Immature natural killer cell (primary cell): ENCODE results near the gene MTG2. TPM values are rescaled to one million over a fixed set of nuclear protein-coding genes. Genes with fewer than 3 reads are reported as not detected.

ENCODE experiments used
- DNase-seq, 3 donors: peaks; one replicate each; pipeline ENCODE4 v3.0.0; 2022; ENCODE audit warnings: mixed read lengths in 1 of 3
- H3K27ac Mint-ChIP-seq, 6 donors: one replicate each; pipeline ENCODE4 v1.8.0; 2020; ENCODE audit warnings: mixed read lengths in 6 of 6, mild to moderate bottlenecking in 5 of 6, inconsistent platforms in 4 of 6, moderate library complexity in 3 of 6
- H3K27me3 Mint-ChIP-seq, 3 donors: one replicate each; pipeline ENCODE4 v1.8.0; 2020 to 2021; ENCODE audit warnings: low read depth in 3 of 3, mild to moderate bottlenecking in 3 of 3, mixed read lengths in 3 of 3, moderate library complexity in 3 of 3, inconsistent platforms in 1 of 3
- H3K36me3 Mint-ChIP-seq, 3 donors: one replicate each; pipeline ENCODE4 v1.8.0; 2020; ENCODE audit warnings: mixed read lengths in 3 of 3, inconsistent platforms in 2 of 3, mild to moderate bottlenecking in 2 of 3
- H3K4me1 Mint-ChIP-seq, 2 donors: one replicate each; pipeline ENCODE4 v1.8.0; 2020; ENCODE audit warnings: inconsistent platforms in 2 of 2, mild to moderate bottlenecking in 2 of 2, mixed read lengths in 2 of 2, moderate library complexity in 1 of 2
- H3K4me3 Mint-ChIP-seq, 5 donors: one replicate each; pipeline ENCODE4 v1.8.0; 2020; ENCODE audit warnings: mild to moderate bottlenecking in 5 of 5, mixed read lengths in 5 of 5, inconsistent platforms in 3 of 5, moderate library complexity in 3 of 5
- H3K9me3 Mint-ChIP-seq, 6 donors: one replicate each; pipeline ENCODE4 v1.8.0; 2020; ENCODE audit warnings: mild to moderate bottlenecking in 6 of 6, mixed read lengths in 6 of 6, inconsistent platforms in 4 of 6, moderate library complexity in 3 of 6
- polyA plus RNA-seq, 3 donors: library from polyadenylated mRNA; unstranded; fragments of 300-500 nt; fragmentation: Illumina TruSeq; gene quantifications; one replicate each; pipeline ENCODE4 v1.2.3, GENCODE V29; 2021

The MTG2 gene
- polyA plus RNA-seq, 3 donors from 2014 or later: 14.5 to 19.6 (median 15.3) TPM

GRCh38 chr20:62190639-62191411 lies 8.0 kb downstream of the MTG2 start:
- peaks cover 4 to 26% of the 10 kb centered on the region in 2 donors for H3K4me1 Mint-ChIP-seq
- peaks cover 0 to 6% (median 2%) of the 10 kb centered on the region in 3 donors for H3K27me3 Mint-ChIP-seq
- H3K9me3 Mint-ChIP-seq: no peaks in the 10 kb centered on the region
- H3K36me3 Mint-ChIP-seq: peaks cover 4 to 14% (median 4%) of the 10 kb centered on the region in 3 donors
- DNase-seq: no peak
- H3K4me3 Mint-ChIP-seq: no peak overlapping the region
- H3K27ac Mint-ChIP-seq: no peak overlapping the region

- DNase-seq: no peak
- H3K9me3 Mint-ChIP-seq: no peaks in the 10 kb centered on the region
- peaks cover 1 to 16% of the 10 kb centered on the region in 2 donors for H3K4me1 Mint-ChIP-seq
- peaks cover 4 to 14% (median 4%) of the 10 kb centered on the region in 3 donors for H3K36me3 Mint-ChIP-seq
- H3K27me3 Mint-ChIP-seq: peaks cover 0 to 6% (median 0%) of the 10 kb centered on the region in 3 donors
- H3K27ac Mint-ChIP-seq: no peak overlapping the region
- H3K4me3 Mint-ChIP-seq: no peak overlapping the region
Observed at GRCh38 chr20:62191781-62192559, 9.1 kb downstream of the MTG2 start.

- no peaks in the 10 kb centered on the region for H3K9me3 Mint-ChIP-seq
- H3K27ac Mint-ChIP-seq: no peak overlapping the region
- no peak overlapping the region for H3K4me3 Mint-ChIP-seq
- H3K36me3 Mint-ChIP-seq: peaks cover 4 to 14% (median 4%) of the 10 kb centered on the region in 3 donors
- peaks cover 0 to 3% (median 0%) of the 10 kb centered on the region in 3 donors for H3K27me3 Mint-ChIP-seq
- H3K4me1 Mint-ChIP-seq: peaks cover 0 to 10% of the 10 kb centered on the region in 2 donors
- no peak for DNase-seq
Observed at GRCh38 chr20:62192635-62193034, 9.8 kb downstream of the MTG2 start.

- H3K27me3 Mint-ChIP-seq: peaks cover 0 to 2% (median 0%) of the 10 kb centered on the region in 3 donors
- no peak overlapping the region for H3K27ac Mint-ChIP-seq
- peaks cover 4 to 14% (median 4%) of the 10 kb centered on the region in 3 donors for H3K36me3 Mint-ChIP-seq
- H3K4me3 Mint-ChIP-seq: no peak overlapping the region
- DNase-seq: no peak
- H3K9me3 Mint-ChIP-seq: no peaks in the 10 kb centered on the region
- H3K4me1 Mint-ChIP-seq: peaks cover 0 to 6% of the 10 kb centered on the region in 2 donors
Observed at GRCh38 chr20:62193079-62194025, 10.5 kb downstream of the MTG2 start.

- no peaks in the 10 kb centered on the region for H3K9me3 Mint-ChIP-seq
- peaks cover 0 to 4% of the 10 kb centered on the region in 2 donors for H3K4me1 Mint-ChIP-seq
- peaks cover 0 to 4% (median 0%) of the 10 kb centered on the region in 3 donors for H3K27me3 Mint-ChIP-seq
- no peak overlapping the region for H3K4me3 Mint-ChIP-seq
- peaks cover 6 to 21% (median 7%) of the 10 kb centered on the region in 3 donors for H3K36me3 Mint-ChIP-seq
- no peak overlapping the region for H3K27ac Mint-ChIP-seq
- DNase-seq: no peak
Observed at GRCh38 chr20:62195075-62195405, 12.2 kb downstream of the MTG2 start.

- Mint-ChIP-seq H3K4me1 (no peaks in the 10 kb centered on the region), H3K9me3 (no peaks in the 10 kb centered on the region), H3K36me3 (peaks cover 8 to 21% (median 12%) of the 10 kb centered on the region in 3 donors), H3K27me3 (peaks cover 0 to 4% (median 0%) of the 10 kb centered on the region in 3 donors), H3K27ac (no peak overlapping the region), H3K4me3 (no peak overlapping the region)
- no peak for DNase-seq
Observed at GRCh38 chr20:62195736-62196135, 12.9 kb downstream of the MTG2 start.

GRCh38 chr20:62196286-62196685 lies 13.5 kb downstream of the MTG2 start:
- H3K4me3 Mint-ChIP-seq: no peak overlapping the region
- no peaks in the 10 kb centered on the region for H3K9me3 Mint-ChIP-seq
- peaks cover 0 to 4% (median 0%) of the 10 kb centered on the region in 3 donors for H3K27me3 Mint-ChIP-seq
- H3K27ac Mint-ChIP-seq: no peak overlapping the region
- H3K36me3 Mint-ChIP-seq: peaks cover 8 to 20% (median 12%) of the 10 kb centered on the region in 3 donors
- H3K4me1 Mint-ChIP-seq: no peaks in the 10 kb centered on the region
- DNase-seq: no peak

GRCh38 chr20:62197311-62197710 lies 14.5 kb downstream of the MTG2 start:
- no peaks in the 10 kb centered on the region for H3K4me1 Mint-ChIP-seq
- peaks cover 8 to 20% (median 12%) of the 10 kb centered on the region in 3 donors for H3K36me3 Mint-ChIP-seq
- H3K4me3 Mint-ChIP-seq: no peak overlapping the region
- no peaks in the 10 kb centered on the region for H3K9me3 Mint-ChIP-seq
- peaks cover 0 to 4% (median 0%) of the 10 kb centered on the region in 3 donors for H3K27me3 Mint-ChIP-seq
- no peak overlapping the region for H3K27ac Mint-ChIP-seq
- DNase-seq: no peak

- H3K27me3 Mint-ChIP-seq: peaks cover 0 to 4% (median 0%) of the 10 kb centered on the region in 3 donors
- no peak for DNase-seq
- H3K4me3 Mint-ChIP-seq: no peak overlapping the region
- no peak overlapping the region for H3K27ac Mint-ChIP-seq
- no peaks in the 10 kb centered on the region for H3K9me3 Mint-ChIP-seq
- H3K36me3 Mint-ChIP-seq: peaks cover 8 to 20% (median 12%) of the 10 kb centered on the region in 3 donors
- H3K4me1 Mint-ChIP-seq: no peaks in the 10 kb centered on the region
Observed at GRCh38 chr20:62197801-62198200, 15.0 kb downstream of the MTG2 start.

- Mint-ChIP-seq H3K9me3 (no peaks in the 10 kb centered on the region), H3K27me3 (peaks cover 0 to 4% (median 0%) of the 10 kb centered on the region in 3 donors), H3K36me3 (peaks cover 14 to 24% (median 17%) of the 10 kb centered on the region in 3 donors)
Observed at GRCh38 chr20:62198496-62198895, 15.7 kb downstream of the MTG2 start.

GRCh38 chr20:62198931-62199330 lies 16.1 kb downstream of the MTG2 start:
- H3K27me3 Mint-ChIP-seq: peaks cover 0 to 4% (median 0%) of the 10 kb centered on the region in 3 donors
- no peak for DNase-seq
- H3K27ac Mint-ChIP-seq: no peak overlapping the region
- no peak overlapping the region for H3K4me3 Mint-ChIP-seq
- no peaks in the 10 kb centered on the region for H3K4me1 Mint-ChIP-seq
- no peaks in the 10 kb centered on the region for H3K9me3 Mint-ChIP-seq
- peaks cover 14 to 26% (median 18%) of the 10 kb centered on the region in 3 donors for H3K36me3 Mint-ChIP-seq

More at GRCh38 chr20:62198496-62198895, 15.7 kb downstream of the MTG2 start:
- H3K27ac Mint-ChIP-seq: peak overlapping the region in 1 of 6 donors; percentile 30
- no peak overlapping the region for H3K4me3 Mint-ChIP-seq
- H3K4me1 Mint-ChIP-seq: no peaks in the 10 kb centered on the region
- DNase-seq: no peak

GRCh38 chr20:62200491-62201172 lies 17.8 kb downstream of the MTG2 start:
- Mint-ChIP-seq H3K36me3 (peaks cover 12 to 23% (median 15%) of the 10 kb centered on the region in 3 donors), H3K27ac (no peak overlapping the region), H3K9me3 (no peaks in the 10 kb centered on the region), H3K4me1 (peaks cover 0 to 3% of the 10 kb centered on the region in 2 donors), H3K27me3 (peaks cover 0 to 3% (median 0%) of the 10 kb centered on the region in 3 donors), H3K4me3 (no peak overlapping the region)
- no peak for DNase-seq
